Stimulated activated CD8-positive, alpha-beta memory T cell treated with anti-CD3 and anti-CD28 coated beads, Interleukin-12 subunit alpha, Interleukin-12 subunit beta, amount 100 ng/mL, for 24 hours (primary cell): ENCODE measurements around the gene HK3.

Source experiments
- DNase-seq: peaks from one replicate; pipeline ENCODE4 v3.0.0-alpha.2; 2020; ENCODE audit errors: extremely low read depth

Gene HK3

GRCh38 chr5:176870110-176870591 is 29.0 kb downstream of the HK3 start:
- DNase-seq, result no peak

- DNase-seq, result no peak
Measured at GRCh38 chr5:176869501-176870109, 29.5 kb downstream of the HK3 start.

DNA sequence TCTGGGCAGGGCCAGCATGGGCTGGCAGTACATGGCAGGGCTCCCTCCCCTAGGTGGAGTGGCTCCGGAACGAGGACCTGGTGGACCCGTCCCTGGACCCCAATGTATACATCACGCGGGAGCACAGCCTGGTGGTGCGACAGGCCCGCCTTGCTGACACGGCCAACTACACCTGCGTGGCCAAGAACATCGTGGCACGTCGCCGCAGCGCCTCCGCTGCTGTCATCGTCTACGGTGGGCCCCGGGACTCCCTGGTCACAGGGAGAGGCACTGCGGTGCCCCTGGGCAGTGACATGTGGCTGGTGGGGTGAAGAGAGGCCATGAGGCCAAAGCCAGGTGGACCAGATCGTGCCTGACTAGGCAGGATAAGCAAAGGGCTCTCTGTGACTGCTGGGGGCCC is 30.4 kb downstream of the HK3 start:
- no peak for DNase-seq

DNA sequence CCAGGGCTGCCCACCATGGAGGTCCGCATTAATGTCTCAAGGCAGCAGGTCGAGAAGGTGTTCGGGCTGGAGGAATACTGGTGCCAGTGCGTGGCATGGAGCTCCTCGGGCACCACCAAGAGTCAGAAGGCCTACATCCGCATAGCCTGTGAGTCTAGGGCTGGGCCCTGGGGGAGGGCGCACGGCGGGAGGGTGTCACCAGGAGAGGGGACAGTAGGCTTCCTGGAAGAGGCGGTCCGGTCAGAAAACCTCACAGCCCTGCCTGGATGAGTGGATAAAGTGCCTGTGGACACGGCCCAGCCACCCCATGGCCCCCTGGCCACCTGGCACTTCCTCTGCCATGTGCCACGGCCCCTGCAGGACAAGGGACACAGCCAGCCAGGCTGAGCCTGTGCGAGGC is 31.0 kb downstream of the HK3 start:
- no peak for DNase-seq

GRCh38 chr5:176866707-176867310 is 32.3 kb downstream of the HK3 start:
- DNase-seq, result no peak

DNA sequence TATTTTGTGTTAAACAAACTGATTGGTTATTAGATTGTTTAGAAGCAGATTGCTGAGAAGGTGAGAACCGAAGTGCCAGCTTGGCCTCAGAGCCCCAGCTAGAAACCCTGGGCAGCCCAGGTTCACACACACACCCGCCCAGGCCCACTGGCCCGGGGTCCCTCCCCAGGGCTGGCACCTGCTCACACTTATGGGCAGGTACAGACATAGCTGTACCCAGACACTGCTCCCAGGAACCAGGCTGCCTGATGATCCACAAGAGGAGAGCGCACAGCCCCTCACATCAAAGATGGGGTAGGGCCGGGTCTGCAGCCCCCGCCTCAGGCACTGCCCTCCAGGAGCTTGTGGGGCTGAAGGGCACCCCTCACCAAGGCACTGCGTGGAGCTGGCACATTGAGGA is 33.2 kb downstream of the HK3 start:
- DNase-seq, result no peak

GRCh38 chr5:176864755-176865154 is 34.4 kb downstream of the HK3 start:
- no peak for DNase-seq

GRCh38 chr5:176863765-176864098 is 35.4 kb downstream of the HK3 start:
- DNase-seq, result no peak

DNA sequence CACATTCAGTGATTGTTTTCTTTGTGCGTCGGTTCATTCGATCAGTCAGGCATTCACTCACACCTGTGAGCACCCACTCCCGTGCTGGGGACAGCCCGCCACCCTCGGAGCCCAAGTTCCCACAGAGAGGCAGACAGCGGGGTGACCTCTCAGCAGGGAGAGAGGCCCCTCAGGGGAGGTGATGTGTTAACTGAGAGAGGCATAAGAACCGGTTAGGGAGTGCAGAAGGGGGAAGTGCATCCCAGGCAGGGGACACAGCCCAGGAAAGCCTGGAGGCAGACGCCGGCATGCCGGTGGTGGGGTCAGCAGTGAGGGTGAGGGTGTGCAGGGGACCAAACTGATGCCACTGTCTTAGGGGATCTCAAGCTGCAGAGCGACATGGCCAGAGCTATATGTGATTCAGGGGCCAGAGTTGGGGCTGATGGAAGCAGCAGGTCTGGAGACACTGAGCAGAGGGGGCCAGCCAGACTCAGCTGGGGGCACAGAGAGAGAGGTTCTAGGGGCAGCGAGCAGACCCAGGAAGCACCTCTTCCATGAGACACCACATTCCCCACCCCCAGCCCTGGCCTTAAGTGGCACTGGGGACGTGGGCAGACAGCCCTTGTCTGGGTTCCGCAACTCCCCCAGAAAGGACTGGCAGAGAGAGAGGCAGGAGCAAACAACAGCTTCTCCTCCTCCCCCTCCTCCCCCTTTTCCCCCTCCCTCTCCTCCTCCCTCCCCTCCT is 35.9 kb downstream of the HK3 start:
- no peak for DNase-seq

DNA sequence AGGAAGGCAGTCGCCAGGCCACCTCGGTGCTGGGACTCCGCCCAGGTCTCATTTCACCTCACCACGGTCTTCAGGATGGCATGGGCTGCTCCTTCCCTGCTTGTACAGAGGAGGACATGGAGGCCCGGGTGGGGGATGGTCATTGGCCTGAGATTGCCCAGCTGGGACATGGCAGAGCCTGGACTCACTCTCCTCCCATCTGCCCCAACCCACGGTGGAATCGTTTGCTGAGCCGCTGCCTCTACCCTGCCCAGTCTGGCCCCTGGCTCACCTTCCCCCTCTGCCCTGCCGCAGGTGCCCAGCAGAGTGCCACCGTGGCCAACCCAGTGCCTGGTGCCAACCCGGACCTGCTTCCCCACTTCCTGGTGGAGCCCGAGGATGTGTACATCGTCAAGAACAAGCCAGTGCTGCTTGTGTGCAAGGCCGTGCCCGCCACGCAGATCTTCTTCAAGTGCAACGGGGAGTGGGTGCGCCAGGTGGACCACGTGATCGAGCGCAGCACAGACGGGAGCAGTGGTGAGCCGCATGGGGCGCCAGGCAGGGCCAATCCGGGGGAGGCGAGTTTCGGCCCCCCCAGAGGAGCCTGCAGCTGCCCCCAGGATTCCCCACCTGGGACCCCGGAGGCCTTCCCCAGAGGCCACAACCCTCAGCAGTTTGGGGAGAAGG is 36.7 kb downstream of the HK3 start:
- no peak for DNase-seq

DNA sequence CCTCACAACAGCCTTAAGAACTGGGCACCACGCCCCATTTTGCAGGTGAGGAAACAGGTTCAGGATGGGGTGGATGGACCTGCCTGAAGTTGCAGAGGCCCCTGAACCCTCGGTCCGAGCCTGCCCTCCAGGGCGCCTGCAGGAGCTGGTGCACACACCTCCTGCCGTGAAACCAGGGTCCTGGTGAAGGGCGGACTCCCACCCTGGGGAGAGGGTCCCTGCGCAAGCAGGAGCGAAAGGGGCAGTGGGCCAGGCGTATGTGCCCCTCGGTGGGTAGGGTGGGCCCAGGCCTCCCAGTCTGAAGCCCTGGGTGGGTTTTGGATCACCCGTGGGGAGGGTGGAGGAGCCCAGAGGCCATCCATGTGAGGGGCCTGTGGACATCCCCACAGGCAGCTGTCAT is 37.9 kb downstream of the HK3 start:
- DNase-seq, result no peak

GRCh38 chr5:176860381-176860780 is 38.8 kb downstream of the HK3 start:
- DNase-seq, result no peak

DNA sequence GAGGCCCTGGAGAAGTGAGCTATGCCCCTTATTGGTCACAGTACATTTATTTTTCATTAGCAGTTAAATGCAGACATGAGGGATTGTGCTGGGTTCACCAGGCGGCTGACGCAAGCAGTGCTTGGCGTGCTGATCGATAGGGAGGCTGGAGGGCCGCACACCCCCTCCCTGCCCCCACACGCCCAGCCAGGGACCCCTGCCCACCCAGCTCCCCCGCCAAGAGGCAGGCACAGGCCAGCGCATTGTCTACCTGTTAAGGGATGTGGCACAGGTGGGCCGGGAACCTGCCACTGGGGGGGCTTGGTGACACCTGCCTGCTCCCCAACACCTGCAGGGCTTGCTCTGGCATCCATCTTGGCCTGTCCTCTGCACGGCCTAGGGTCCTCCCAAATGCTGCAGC is 39.2 kb downstream of the HK3 start:
- no peak for DNase-seq

GRCh38 chr5:176857894-176858273 is 41.3 kb downstream of the HK3 start:
- DNase-seq, result no peak

DNA sequence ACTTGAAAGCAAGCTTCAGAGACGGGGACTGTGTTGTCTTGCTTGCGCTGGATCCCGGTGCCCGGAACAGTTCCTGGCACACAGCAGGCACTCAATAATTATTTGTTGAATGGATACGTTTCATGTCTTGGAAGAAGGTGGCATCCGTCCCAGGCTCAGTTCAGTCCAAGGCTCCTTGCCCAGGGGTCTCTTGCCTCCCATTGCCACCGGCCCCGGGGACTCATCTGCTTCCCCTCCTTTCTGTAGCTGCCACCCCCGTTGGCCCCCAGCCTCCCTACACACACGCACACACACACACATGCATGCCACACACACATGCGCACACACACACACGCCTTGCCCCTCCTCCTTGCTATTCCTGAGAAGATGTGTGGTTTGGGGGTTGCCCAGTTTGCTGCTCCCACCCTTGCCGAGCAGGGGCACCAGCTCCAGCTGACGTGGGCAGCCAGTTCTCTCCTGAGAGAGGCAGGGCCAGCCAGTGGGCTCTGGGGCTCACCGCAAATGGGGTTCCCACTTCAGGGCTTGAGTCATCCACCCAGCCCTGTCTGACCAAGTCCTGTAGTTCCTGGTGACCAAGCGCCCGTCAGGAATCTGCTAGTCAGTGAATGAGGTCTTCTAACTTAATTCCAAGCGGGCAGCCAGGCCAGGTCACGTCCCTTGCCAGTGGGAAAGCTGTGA is 41.8 kb downstream of the HK3 start:
- DNase-seq, result no peak

GRCh38 chr5:176856746-176857145 is 42.4 kb downstream of the HK3 start:
- no peak for DNase-seq

DNA sequence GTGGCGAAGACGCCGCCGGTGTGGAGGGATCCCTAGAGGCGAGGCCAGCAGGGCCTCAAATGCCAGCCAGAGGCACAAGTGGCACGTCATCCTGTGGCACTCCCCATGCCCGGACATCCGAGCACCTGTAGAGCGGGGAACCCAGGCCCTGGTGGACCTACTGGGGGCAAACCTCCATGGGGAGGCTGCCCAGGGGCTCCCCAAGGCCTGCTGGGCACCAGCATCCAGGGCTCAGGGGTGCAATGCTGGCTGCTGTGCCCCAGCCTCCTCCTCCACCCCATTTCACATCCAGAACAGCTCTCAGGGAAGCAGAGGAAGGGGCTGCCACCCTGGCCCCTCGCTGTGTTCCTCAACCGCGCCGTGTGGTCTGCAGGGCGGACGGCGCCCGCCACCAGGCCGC is 43.5 kb downstream of the HK3 start:
- no peak for DNase-seq

GRCh38 chr5:176854164-176854563 is 45.0 kb downstream of the HK3 start:
- no peak for DNase-seq

- no peak for DNase-seq
Measured at GRCh38 chr5:176853151-176853778, 45.9 kb downstream of the HK3 start.

GRCh38 chr5:176851871-176852658 is 47.1 kb downstream of the HK3 start:
- no peak for DNase-seq

DNA sequence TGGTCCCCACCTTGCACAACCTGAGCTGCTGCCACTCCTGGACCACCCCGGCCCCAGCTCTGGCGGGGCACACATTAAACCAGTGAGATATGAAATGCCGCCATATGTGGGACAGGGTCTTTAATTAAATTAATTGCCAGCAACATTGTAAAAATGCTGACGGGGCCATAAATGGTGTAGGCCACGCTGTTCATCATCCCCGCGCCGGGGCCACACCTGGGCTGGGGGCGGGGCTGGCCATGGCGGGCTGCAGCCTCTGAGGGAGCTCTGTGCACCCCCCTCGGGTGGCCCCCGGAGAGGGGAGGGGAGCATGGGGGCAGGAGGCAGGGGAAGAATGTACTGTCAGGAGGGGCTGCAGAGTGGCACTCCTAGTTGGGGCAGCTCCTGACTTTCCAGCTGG is 47.8 kb downstream of the HK3 start:
- no peak for DNase-seq
